GM23248 (cell line): ENCODE measurements around the gene LGI4. TPM values are rescaled to one million over a fixed set of nuclear protein-coding genes. Genes with fewer than 3 reads are reported as not detected.
A peak's percentile ranks its signal among the peaks of the same experiment; 100 is the strongest.

Source experiments
- DNase-seq: peaks from one replicate; pipeline ENCODE4 v3.0.0-alpha.2; 2015
- H2AFZ ChIP-seq: fragments of 200-600 bp; sonication (generic); 2 replicates; pipeline ENCODE4 v1.6.1; 2016; ENCODE audit warnings: antibody characterized with exemption
- H3F3A ChIP-seq: fragments of 200-600 bp; sonication (generic); 2 replicates; pipeline ENCODE4 v1.6.1; 2016; ENCODE audit warnings: mild to moderate bottlenecking, antibody characterized with exemption, mixed run types; ENCODE audit not compliant: insufficient read depth
- H3K27ac ChIP-seq: fragments of 200-600 bp; sonication (generic); 2 replicates; pipeline ENCODE4 v1.5.1; 2016; ENCODE audit warnings: mild to moderate bottlenecking
- H3K27me3 ChIP-seq: fragments of 200-600 bp; sonication (generic); replicated peaks from 2 replicates; pipeline ENCODE4 v1.6.1; 2016; ENCODE audit warnings: mild to moderate bottlenecking; ENCODE audit not compliant: insufficient read depth
- H3K36me3 ChIP-seq: fragments of 200-600 bp; sonication (generic); 2 replicates; pipeline ENCODE4 v1.6.1; 2016; ENCODE audit warnings: low read depth, mild to moderate bottlenecking
- H3K4me1 ChIP-seq: fragments of 200-600 bp; sonication (generic); 2 replicates; pipeline ENCODE4 v1.6.1; 2016; ENCODE audit warnings: mild to moderate bottlenecking; ENCODE audit not compliant: insufficient read depth
- H3K4me2 ChIP-seq: fragments of 200-600 bp; sonication (generic); one replicate; pipeline ENCODE4 v1.6.1; 2016; ENCODE audit warnings: mild to moderate bottlenecking; ENCODE audit not compliant: unreplicated experiment
- H3K4me3 ChIP-seq: fragments of 200-600 bp; sonication (generic); 2 replicates; pipeline ENCODE4 v1.5.1; 2016; ENCODE audit warnings: mild to moderate bottlenecking
- H3K79me2 ChIP-seq: fragments of 200-600 bp; sonication (generic); 2 replicates; pipeline ENCODE4 v1.6.1; 2016; ENCODE audit warnings: mild to moderate bottlenecking; ENCODE audit not compliant: insufficient read depth
- H3K9ac ChIP-seq: fragments of 200-600 bp; sonication (generic); 2 replicates; pipeline ENCODE4 v1.6.1; 2016; ENCODE audit warnings: mild to moderate bottlenecking
- H3K9me2 ChIP-seq: fragments of 200-600 bp; sonication (generic); 2 replicates; pipeline ENCODE4 v1.6.1; 2016; ENCODE audit warnings: mixed run types, mild to moderate bottlenecking, moderate library complexity; ENCODE audit not compliant: insufficient read depth
- H3K9me3 ChIP-seq: fragments of 200-600 bp; sonication (generic); one replicate; pipeline ENCODE4 v1.6.1; 2017; ENCODE audit warnings: low read depth
- H4K20me1 ChIP-seq: fragments of 200-600 bp; sonication (generic); 2 replicates; pipeline ENCODE4 v1.6.0; 2016; ENCODE audit not compliant: insufficient read depth
- EZH2 ChIP-seq: fragments of 200-600 bp; sonication (generic); IDR thresholded peaks from 2 replicates; pipeline ENCODE4 v1.6.1; 2018; ENCODE audit warnings: antibody characterized with exemption, mild to moderate bottlenecking; ENCODE audit not compliant: insufficient read depth, poor library complexity, severe bottlenecking
- EZH2phosphoT487 ChIP-seq: fragments of 200-600 bp; sonication (generic); IDR thresholded peaks from 2 replicates; pipeline ENCODE4 v1.6.1; 2018; ENCODE audit warnings: antibody characterized with exemption, moderate library complexity, mild to moderate bottlenecking, low read depth; ENCODE audit not compliant: insufficient read depth
- WGBS, 2 experiments: methylation state at CpG; one replicate each; pipeline ENCODE4 v1.1.6; 2015 to 2017; ENCODE audit warnings: low lambda C conversion rate in 2 of 2, low coverage in 1 of 2; ENCODE audit errors: missing lambda C conversion rate in 2 of 2; 5-methylcytosine and 5-hydroxymethylcytosine counted together
- in situ Hi-C: fragments of 300-500 bp; cut with MboI; formaldehyde crosslinking; loops from 2 replicates; pipeline ENCODE4 v1.15.0; 2020
- polyA plus RNA-seq: library from polyadenylated mRNA; unstranded; fragments of >200 nt; fragmentation: Nextera tagmentation; extraction: Ambion mirVana; gene quantifications from 2 replicates; pipeline ENCODE4 v1.2.1, GENCODE V29; 2016
- total RNA-seq: library from RNA; depleted of rRNA; stranded (reverse); fragments of >200 nt; shearing (Covaris generic); gene quantifications from 2 replicates; pipeline ENCODE4 v1.2.3, GENCODE V29; 2014

The LGI4 gene
- total and polyA plus RNA-seq, 2 experiments from 2014 or later = 0.06 to 0.86 TPM

GRCh38 chr19:35108730-35109129 lies 26.1 kb downstream of the LGI4 start:
- H3F3A ChIP-seq = no peaks in the 10 kb centered on the region
- no peak overlapping the region for H2AFZ ChIP-seq
- H3K9me2 ChIP-seq = no peaks in the 10 kb centered on the region
- no peak overlapping the region for H3K4me3 ChIP-seq
- H3K36me3 ChIP-seq = no peaks in the 10 kb centered on the region
- TF ChIP-seq EZH2phosphoT487 = no peak
- TF ChIP-seq EZH2 = no peak
- no peak for DNase-seq
- no peaks in the 10 kb centered on the region for H3K4me1 ChIP-seq
- in situ Hi-C loops = no loop called here
- no peaks in the 10 kb centered on the region for H4K20me1 ChIP-seq
- 72% methylated on average over 10 to 11 of the region's 11 CpGs for WGBS, 2 experiments
- peaks cover 6% of the 10 kb centered on the region; the same call in 1 of the 2 replicates for H3K27me3 ChIP-seq
- no peaks in the 10 kb centered on the region for H3K79me2 ChIP-seq
- H3K27ac ChIP-seq = no peak overlapping the region
- no peak overlapping the region for H3K9ac ChIP-seq
- H3K9me3 ChIP-seq = no peaks in the 10 kb centered on the region
- H3K4me2 ChIP-seq = no peak overlapping the region

- Histone ChIP-seq H3K4me3 (no peak overlapping the region), H3K9me3 (no peaks in the 10 kb centered on the region), H3K79me2 (no peaks in the 10 kb centered on the region), H3F3A (no peaks in the 10 kb centered on the region), H3K9me2 (no peaks in the 10 kb centered on the region), H3K9ac (no peak overlapping the region), H3K27ac (no peak overlapping the region), H3K4me1 (no peaks in the 10 kb centered on the region), H2AFZ (no peak overlapping the region), H3K27me3 (peaks cover 6% of the 10 kb centered on the region; the same call in 1 of the 2 replicates), H3K4me2 (no peak overlapping the region), H3K36me3 (no peaks in the 10 kb centered on the region), H4K20me1 (no peaks in the 10 kb centered on the region)
- in situ Hi-C loops = no loop called here
- peak; percentile 55 for DNase-seq
- no peak for TF ChIP-seq EZH2phosphoT487
- TF ChIP-seq EZH2 = no peak
- WGBS, 2 experiments = 9 to 15% methylated on average over 5 of the region's 5 CpGs
Observed at GRCh38 chr19:35107545-35107944, 27.3 kb downstream of the LGI4 start.

GRCh38 chr19:35106898-35107541 lies 27.8 kb downstream of the LGI4 start:
- Histone ChIP-seq H3K9me3 (no peaks in the 10 kb centered on the region), H3K4me2 (no peak overlapping the region), H3K9ac (no peak overlapping the region), H3K27ac (no peak overlapping the region), H3K4me1 (no peaks in the 10 kb centered on the region), H3K27me3 (peaks cover 6% of the 10 kb centered on the region; the same call in 1 of the 2 replicates), H3F3A (no peaks in the 10 kb centered on the region), H3K36me3 (no peaks in the 10 kb centered on the region), H3K79me2 (no peaks in the 10 kb centered on the region), H3K9me2 (no peaks in the 10 kb centered on the region), H2AFZ (no peak overlapping the region), H3K4me3 (no peak overlapping the region), H4K20me1 (no peaks in the 10 kb centered on the region)
- no peak for TF ChIP-seq EZH2phosphoT487
- TF ChIP-seq EZH2 = no peak
- in situ Hi-C loops = no loop called here
- DNase-seq = no peak
- 45 to 50% methylated on average over 2 of the region's 2 CpGs for WGBS, 2 experiments

GRCh38 chr19:35106291-35106583 lies 28.6 kb downstream of the LGI4 start:
- Histone ChIP-seq H2AFZ (no peak overlapping the region), H3K4me3 (no peak overlapping the region), H3K27ac (no peak overlapping the region), H3K79me2 (no peaks in the 10 kb centered on the region), H3K27me3 (peaks cover 6% of the 10 kb centered on the region; the same call in 1 of the 2 replicates), H3F3A (no peaks in the 10 kb centered on the region), H4K20me1 (no peaks in the 10 kb centered on the region), H3K9me3 (no peaks in the 10 kb centered on the region), H3K9ac (no peak overlapping the region), H3K36me3 (no peaks in the 10 kb centered on the region), H3K4me2 (no peak overlapping the region), H3K4me1 (no peaks in the 10 kb centered on the region), H3K9me2 (no peaks in the 10 kb centered on the region)
- DNase-seq = no peak
- TF ChIP-seq EZH2phosphoT487 (no peak), EZH2 (no peak)
- WGBS, 2 experiments = 73 to 77% methylated on average over 9 of the region's 9 CpGs
- in situ Hi-C loops = no loop called here
